Measurements from ENCODE around the gene FOS.

DNA sequence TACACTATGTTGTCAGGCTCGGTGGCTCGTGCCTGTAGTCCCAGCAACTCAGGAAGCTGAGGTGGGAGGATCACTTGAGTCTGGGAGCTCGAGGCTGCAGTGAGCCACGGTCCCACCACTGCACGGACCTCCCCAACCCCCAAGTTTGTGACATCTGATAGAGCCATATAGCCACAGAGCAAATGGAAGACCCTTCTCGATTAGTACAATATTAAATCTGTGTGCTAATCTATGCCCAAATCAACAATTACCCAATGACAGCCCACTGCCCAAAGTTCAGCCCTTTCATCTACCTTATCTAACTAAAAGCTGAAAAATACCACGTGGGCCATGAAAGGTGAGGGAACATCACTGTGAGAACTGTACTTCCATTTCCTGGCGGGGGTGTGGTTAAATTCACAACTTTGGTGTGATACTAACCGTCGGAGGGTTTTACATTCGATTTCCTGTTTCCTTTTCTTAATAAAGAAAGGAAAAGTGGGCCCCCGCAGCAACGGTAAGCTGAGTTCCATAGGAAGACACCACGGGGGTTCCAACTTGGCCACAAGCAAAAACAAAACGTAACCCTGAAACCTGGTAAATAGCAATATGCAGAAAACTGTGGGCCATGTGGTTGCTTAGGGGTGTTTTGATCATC lies 31.2 kb upstream of the FOS start:
- TF ChIP-seq POLR2AphosphoS5 (IDR thresholded peaks at IDR 0.05), result no peak
- TF ChIP-seq, protein P1, sequence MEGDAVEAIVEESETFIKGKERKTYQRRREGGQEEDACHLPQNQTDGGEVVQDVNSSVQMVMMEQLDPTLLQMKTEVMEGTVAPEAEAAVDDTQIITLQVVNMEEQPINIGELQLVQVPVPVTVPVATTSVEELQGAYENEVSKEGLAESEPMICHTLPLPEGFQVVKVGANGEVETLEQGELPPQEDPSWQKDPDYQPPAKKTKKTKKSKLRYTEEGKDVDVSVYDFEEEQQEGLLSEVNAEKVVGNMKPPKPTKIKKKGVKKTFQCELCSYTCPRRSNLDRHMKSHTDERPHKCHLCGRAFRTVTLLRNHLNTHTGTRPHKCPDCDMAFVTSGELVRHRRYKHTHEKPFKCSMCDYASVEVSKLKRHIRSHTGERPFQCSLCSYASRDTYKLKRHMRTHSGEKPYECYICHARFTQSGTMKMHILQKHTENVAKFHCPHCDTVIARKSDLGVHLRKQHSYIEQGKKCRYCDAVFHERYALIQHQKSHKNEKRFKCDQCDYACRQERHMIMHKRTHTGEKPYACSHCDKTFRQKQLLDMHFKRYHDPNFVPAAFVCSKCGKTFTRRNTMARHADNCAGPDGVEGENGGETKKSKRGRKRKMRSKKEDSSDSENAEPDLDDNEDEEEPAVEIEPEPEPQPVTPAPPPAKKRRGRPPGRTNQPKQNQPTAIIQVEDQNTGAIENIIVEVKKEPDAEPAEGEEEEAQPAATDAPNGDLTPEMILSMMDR (IDR thresholded peaks at IDR 0.05; ENCODE audit: poor library complexity, severe bottlenecking), result no peak
- no peak for TF ChIP-seq MXI1 (conservative IDR thresholded peaks at IDR 0.05; ENCODE audit: poor library complexity, severe bottlenecking)
- TF ChIP-seq, protein P2, sequence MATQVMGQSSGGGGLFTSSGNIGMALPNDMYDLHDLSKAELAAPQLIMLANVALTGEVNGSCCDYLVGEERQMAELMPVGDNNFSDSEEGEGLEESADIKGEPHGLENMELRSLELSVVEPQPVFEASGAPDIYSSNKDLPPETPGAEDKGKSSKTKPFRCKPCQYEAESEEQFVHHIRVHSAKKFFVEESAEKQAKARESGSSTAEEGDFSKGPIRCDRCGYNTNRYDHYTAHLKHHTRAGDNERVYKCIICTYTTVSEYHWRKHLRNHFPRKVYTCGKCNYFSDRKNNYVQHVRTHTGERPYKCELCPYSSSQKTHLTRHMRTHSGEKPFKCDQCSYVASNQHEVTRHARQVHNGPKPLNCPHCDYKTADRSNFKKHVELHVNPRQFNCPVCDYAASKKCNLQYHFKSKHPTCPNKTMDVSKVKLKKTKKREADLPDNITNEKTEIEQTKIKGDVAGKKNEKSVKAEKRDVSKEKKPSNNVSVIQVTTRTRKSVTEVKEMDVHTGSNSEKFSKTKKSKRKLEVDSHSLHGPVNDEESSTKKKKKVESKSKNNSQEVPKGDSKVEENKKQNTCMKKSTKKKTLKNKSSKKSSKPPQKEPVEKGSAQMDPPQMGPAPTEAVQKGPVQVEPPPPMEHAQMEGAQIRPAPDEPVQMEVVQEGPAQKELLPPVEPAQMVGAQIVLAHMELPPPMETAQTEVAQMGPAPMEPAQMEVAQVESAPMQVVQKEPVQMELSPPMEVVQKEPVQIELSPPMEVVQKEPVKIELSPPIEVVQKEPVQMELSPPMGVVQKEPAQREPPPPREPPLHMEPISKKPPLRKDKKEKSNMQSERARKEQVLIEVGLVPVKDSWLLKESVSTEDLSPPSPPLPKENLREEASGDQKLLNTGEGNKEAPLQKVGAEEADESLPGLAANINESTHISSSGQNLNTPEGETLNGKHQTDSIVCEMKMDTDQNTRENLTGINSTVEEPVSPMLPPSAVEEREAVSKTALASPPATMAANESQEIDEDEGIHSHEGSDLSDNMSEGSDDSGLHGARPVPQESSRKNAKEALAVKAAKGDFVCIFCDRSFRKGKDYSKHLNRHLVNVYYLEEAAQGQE (IDR thresholded peaks at IDR 0.05; ENCODE audit: borderline replicate concordance), result no peak
- no peak for TF ChIP-seq EP300 (conservative IDR thresholded peaks at IDR 0.05; ENCODE audit: poor library complexity, severe bottlenecking)
- no peak for TF ChIP-seq EZH2 (IDR thresholded peaks at IDR 0.05; ENCODE audit: borderline replicate concordance, insufficient read depth, low read length, poor library complexity, severe bottlenecking)
- TF ChIP-seq TAF1 (IDR thresholded peaks at IDR 0.05; ENCODE audit: low read depth), result no peak
